ENCODE data around the gene ADAMTSL1.

Gene ADAMTSL1

GRCh38 chr9:18616976-18617375 lies 143.0 kb downstream of the ADAMTSL1 start:
- DNase-seq, result no peak

GRCh38 chr9:18617759-18618158 lies 143.8 kb downstream of the ADAMTSL1 start:
- no peak for DNase-seq

DNA sequence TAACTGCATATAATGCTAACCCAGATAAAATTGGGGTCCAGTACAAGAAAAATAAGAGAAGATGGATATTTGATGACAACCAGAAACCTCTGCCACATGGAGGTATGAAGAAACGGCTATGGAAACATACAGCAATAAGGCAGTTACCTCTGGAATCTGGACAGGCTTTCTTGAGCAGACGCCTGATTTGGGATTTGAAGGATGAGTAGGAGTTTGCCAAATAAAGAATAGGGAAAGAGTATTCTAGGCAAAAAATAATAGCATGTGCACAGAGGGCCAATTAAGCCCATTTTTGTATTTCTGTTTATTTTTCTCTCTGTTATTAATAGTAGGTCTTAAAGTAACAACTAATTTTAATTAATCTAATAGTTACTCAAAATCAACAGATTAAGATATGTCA lies 144.9 kb downstream of the ADAMTSL1 start:
- no peak for DNase-seq

GRCh38 chr9:18622186-18622836 lies 148.4 kb downstream of the ADAMTSL1 start:
- DNase-seq, result no peak

- DNase-seq, result no peak
These were observed 149.5 kb downstream of the ADAMTSL1 start for GRCh38 chr9:18623221-18624079.

DNA sequence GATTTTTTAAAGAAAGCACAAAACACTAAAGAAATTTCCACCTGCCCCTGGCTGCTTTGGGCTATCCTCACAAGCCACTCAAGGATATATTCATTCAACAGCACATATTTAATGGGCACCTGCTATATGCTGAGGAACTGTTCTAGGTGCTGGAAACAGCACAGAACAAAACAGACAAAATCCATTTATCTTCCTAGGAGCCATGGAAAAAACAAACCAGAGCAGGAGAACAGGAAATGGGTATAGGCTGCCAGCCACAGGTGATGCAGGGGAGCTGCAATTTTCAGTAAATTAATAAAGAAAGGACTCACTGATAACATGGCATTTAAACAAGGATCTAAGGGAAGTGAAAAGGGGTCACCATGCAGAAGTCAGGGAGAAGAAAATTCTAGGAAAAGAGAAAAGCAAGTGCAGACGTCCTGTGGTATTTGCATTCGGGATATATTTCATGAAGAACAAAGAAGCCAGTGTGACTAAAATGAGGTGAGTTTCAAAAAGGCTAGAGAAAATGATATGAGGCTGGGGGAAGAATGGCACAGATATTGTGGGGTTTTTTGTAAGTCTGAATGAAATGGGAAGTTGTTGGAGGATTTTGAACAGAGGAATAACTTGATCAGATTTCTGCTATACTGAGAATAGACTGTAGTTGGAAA lies 152.2 kb downstream of the ADAMTSL1 start:
- DNase-seq, result no peak

- DNase-seq, result no peak
These were observed 155.2 kb downstream of the ADAMTSL1 start for GRCh38 chr9:18629136-18629535.

DNA sequence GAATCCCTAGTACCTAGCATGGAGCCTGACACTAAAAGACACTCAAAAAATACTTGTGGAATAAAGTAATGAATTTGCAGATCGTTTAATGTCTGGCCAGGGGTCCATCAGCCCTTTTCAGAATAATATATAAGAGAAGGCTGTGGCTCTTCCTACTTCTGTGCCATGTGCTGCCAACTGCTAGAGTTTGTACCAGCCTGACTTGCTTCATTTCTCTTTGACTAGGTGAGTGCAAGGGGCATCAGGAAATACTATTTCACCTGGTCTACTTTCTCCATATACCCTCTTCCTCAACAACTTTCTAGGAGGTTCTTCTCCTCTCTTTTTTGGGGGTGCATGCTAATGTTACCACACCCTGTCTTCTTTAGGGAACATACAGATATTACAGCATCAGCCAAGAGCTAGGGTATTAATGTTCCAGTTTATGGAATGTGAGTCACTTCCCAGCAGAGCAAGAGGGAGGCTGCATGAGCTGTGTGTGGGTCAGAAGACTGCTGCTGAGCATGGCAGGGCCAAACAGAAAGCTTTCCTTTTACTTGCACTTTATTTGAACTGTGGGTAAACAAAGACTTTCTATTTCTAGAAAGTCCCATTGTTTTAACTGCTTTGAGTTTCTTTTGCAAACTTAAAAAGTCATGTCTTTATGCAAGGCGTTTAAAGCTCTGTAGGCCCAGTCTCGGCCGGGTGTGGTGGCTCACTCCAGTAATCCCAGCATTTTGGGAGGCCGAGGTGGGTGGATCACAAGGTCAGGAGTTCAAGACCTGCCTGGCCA lies 158.9 kb downstream of the ADAMTSL1 start:
- DNase-seq, result no peak

- no peak for DNase-seq
These were observed 162.8 kb downstream of the ADAMTSL1 start for GRCh38 chr9:18636781-18637180.

DNA sequence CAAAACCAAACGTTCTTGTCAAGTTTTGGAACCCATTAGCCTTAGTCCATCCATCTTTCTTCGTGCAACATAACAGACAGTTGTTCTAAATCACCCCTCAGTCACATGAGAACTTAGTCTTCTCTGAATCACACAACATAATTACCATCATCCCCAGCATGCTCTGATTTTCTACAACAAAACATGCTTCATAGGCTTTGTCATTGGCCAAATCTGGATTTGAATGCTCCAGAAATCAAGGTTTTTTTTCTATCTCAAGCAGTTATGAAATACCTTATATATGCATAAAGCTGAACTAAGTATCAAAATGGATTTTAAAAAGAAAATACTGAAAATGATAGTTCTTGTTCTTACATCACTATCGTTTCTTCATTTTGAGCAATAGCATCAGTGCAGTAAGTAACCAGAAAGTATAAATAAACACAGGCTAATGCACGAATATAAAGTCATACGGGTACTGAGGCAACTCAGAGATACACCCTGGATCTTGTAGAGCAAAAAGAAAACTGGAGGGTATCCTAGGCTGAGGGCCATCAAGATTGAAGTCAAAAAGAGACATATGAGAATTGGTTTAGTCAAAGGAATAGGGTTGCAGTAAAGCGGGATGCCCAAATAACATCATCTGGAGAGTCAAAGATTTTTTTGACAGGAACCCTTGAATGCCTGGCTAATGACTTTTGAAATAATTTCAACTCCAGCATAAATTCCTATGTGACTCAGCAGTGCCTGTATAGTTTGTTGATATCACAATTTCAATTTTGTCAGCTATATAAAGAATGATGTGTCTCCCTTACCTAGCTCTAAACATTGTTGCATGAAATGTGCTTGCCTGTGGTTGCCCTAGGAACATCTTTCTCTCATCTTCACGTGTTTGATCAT lies 164.7 kb downstream of the ADAMTSL1 start:
- no peak for DNase-seq

GRCh38 chr9:18639911-18640310 lies 166.0 kb downstream of the ADAMTSL1 start:
- DNase-seq, result no peak

GRCh38 chr9:18658804-18659705 lies 185.1 kb downstream of the ADAMTSL1 start:
- no peak for DNase-seq

- DNase-seq, result no peak
These were observed 186.0 kb downstream of the ADAMTSL1 start for GRCh38 chr9:18660001-18660400.

GRCh38 chr9:18662320-18662719 lies 188.4 kb downstream of the ADAMTSL1 start:
- DNase-seq, result no peak

GRCh38 chr9:18665947-18666346 lies 192.0 kb downstream of the ADAMTSL1 start:
- no peak for DNase-seq

DNA sequence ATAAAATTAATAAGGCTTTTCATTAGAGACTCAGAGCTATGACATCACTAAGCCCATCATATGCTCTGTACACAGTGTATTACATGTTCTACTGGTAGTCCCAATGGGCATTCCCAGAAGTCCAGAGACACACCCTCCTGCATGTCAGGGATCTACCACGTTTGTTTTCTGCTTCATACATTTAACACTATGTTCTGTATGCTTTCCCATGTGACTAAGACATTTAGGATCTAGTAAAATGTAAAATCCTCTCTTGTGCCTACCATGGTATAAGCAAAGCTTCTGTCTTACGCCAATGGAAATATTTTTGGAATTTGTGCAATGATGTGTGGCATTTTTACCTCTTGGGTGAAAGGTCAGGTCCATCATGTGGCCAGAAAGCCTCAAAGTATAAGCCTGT lies 192.4 kb downstream of the ADAMTSL1 start:
- no peak for DNase-seq

- DNase-seq, result no peak
These were observed 193.2 kb downstream of the ADAMTSL1 start for GRCh38 chr9:18666986-18667772.

DNA sequence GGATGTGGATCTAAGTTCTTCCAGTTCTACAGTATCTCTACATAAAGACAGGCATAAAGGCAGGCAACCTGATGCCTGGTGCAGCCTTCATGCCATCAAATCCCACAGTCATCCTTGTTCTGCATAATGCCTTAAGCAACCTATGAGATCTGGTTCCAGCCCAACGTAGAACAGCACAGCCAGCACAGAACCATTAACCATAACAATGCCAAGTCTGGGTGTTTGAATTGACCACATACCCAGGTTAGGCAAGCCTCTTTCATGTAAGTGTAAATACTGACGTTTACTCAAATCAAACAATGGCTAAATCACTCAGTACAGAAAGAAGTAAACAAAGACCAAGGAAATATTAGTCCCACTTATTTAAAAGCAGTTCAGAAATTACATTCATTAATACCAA lies 195.0 kb downstream of the ADAMTSL1 start:
- DNase-seq, result no peak

DNA sequence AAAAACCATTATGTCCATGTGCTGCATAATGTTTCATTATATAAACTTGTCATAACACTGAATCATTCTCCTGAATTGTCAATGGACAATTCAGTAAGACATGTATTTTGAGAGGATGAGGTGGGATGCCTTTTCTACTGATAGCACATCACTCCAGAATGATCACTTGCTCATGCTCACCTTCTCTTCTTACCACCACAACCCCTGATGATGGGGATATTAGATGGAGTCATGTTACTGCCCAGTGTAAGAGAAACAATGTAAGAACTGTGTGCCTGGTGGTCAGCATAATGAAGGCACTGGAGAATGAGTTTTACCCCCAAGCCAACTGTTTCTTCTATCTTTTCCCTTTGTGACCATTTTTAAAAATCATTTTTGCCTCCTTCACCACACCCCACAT lies 198.8 kb downstream of the ADAMTSL1 start:
- no peak for DNase-seq

DNA sequence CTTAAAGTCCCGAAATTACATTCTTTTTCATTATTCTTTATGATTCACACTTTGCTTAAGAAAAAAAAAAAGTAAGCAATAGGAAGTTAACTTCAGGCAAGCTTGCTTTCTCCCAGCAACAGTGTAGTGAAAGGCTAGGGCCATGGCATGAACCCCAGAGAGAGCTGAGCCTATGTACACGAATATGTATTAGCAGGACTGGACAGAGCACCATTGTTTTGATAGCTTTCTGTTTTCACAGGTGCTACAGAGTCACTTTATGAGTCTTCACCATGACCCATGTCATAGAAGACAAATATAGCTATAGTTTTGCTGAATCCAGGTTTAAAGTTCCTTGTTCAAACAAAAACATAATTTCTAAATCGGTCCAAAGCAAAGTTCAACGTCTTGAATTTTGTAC lies 199.2 kb downstream of the ADAMTSL1 start:
- no peak for DNase-seq

Data from CD4-positive, alpha-beta T cell treated with Interleukin-17A for 1 hour (primary cell).